Adrenal gland (tissue), 12 donors: Measurements from ENCODE around the gene ROR1. TPM values are rescaled to one million over a fixed set of nuclear protein-coding genes. Genes with fewer than 3 reads are reported as not detected.
"Not testable (repeated sequence)": the region's sequence is repeated elsewhere in the genome, so short reads cannot be mapped to it uniquely, and the experiment has no call there.

ENCODE experiments used
- DNase-seq, 7 donors: peaks; one replicate each; pipeline ENCODE4 v3.0.0-alpha.2; 2019 to 2020
- H3K27ac ChIP-seq, 5 donors: fragments of 200-600 bp; sonication (generic) in 4 of 5; 1 replicate in 3 of 5; 2 replicates in 2 of 5; pipeline versions ENCODE4 v1.5.1 to v1.8.0; 2016 to 2020; ENCODE audit warnings: mild to moderate bottlenecking in 1 of 5
- H3K27me3 ChIP-seq: fragments of 200-600 bp; 2 replicates; pipeline ENCODE4 v1.8.0; 2021
- H3K36me3 ChIP-seq, 2 donors: fragments of 200-600 bp; replicated peaks in 1 of 2; 1 replicate in 1 of 2; 2 replicates in 1 of 2; pipeline versions ENCODE4 v1.5.1 to v1.8.0; 2018 to 2022
- H3K4me1 ChIP-seq, 2 donors: fragments of 200-600 bp; replicated peaks in 1 of 2; 1 replicate in 1 of 2; 2 replicates in 1 of 2; pipeline versions ENCODE4 v1.5.1 to v1.8.0; 2018 to 2021
- H3K4me3 ChIP-seq, 4 donors: fragments of 200-600 bp; sonication (generic) in 3 of 4; one replicate each; pipeline ENCODE4 v1.5.1; 2016 to 2018
- H3K9me3 ChIP-seq, 3 donors: fragments of 200-600 bp; sonication (generic) in 1 of 3; replicated peaks in 1 of 3; 1 replicate in 2 of 3; 2 replicates in 1 of 3; pipeline versions ENCODE4 v1.5.1 to v1.8.0; 2016 to 2021
- POLR2A ChIP-seq, 2 donors: fragments of 450-650 bp; IDR thresholded peaks; one replicate each; pipeline ENCODE4 v1.6.1; 2017; ENCODE audit warnings: antibody characterized with exemption in 2 of 2, mild to moderate bottlenecking in 2 of 2, moderate library complexity in 1 of 2
- WGBS, 4 donors: extraction: QIAGEN DNeasy Blood & Tissue Kit in 2 of 4; methylation state at CpG; one replicate each; pipeline versions ENCODE4 v1.1.5 to v1.1.7; 2013 to 2017; 5-methylcytosine and 5-hydroxymethylcytosine counted together
- intact Hi-C, 2 donors: fragments of 100-400 bp; cut with DNase I; formaldehyde crosslinking; loops; one replicate each; pipeline versions ENCODE4 v1.14.1 to v1.15.0; 2022 to 2023
- polyA plus RNA-seq, 3 donors: library from polyadenylated mRNA; stranded (reverse); fragments of 200-250 nt in 2 of 3; fragments of 350-450 nt in 1 of 3; fragmentation: Illumina TruSeq in 1 of 3; extraction: RNeasy Lipid Tissue Mini Kit (QIAGEN cat#74804) in 1 of 3; gene quantifications; one replicate each; pipeline ENCODE4 v1.2.3, GENCODE V29; 2013 to 2014
- total RNA-seq, 9 donors: library from RNA; depleted of rRNA in 4 of 9; stranded (reverse); fragments of >200 nt in 4 of 9; fragments of 120-200 nt in 1 of 9; fragmentation: NEBNext Ultra II Directional in 1 of 9; extraction: Animal tissue kit (Norgen Biotek cat#: 25700) in 1 of 9; gene quantifications; one replicate each; pipeline versions ENCODE4 v1.1.0 to v1.2.4, GENCODE V29; 2013 to 2023
- TF ChIP-seq, protein P1 (sequence below), 6 experiments: fragments of 450-650 bp in 4 of 6; fragments of 200-600 bp in 2 of 6; sonication (generic) in 1 of 6; IDR thresholded peaks; 1 replicate in 5 of 6; 2 replicates in 1 of 6; pipeline versions ENCODE4 v1.5.1 to v1.8.0; 2016 to 2021; ENCODE audit warnings: antibody characterized with exemption in 6 of 6, mild to moderate bottlenecking in 2 of 6, moderate library complexity in 1 of 6
- donor health status: healthy with polysubstance abuse.
- donor health status: Bipolar disorder and iron deficiency.
- donor health status: DM: yes; HTN: yes; CAD: no.
- donor health status: DM: no; HTN: no; CAD: no.
- donor health status: DM: no; HTN: no; CAD: no.
- donor health status: DM: yes; HTN: yes; CAD: no.

The ROR1 gene
- total and polyA plus RNA-seq, 12 donors = 0.54 to 4.6 (median 2.6) TPM

DNA sequence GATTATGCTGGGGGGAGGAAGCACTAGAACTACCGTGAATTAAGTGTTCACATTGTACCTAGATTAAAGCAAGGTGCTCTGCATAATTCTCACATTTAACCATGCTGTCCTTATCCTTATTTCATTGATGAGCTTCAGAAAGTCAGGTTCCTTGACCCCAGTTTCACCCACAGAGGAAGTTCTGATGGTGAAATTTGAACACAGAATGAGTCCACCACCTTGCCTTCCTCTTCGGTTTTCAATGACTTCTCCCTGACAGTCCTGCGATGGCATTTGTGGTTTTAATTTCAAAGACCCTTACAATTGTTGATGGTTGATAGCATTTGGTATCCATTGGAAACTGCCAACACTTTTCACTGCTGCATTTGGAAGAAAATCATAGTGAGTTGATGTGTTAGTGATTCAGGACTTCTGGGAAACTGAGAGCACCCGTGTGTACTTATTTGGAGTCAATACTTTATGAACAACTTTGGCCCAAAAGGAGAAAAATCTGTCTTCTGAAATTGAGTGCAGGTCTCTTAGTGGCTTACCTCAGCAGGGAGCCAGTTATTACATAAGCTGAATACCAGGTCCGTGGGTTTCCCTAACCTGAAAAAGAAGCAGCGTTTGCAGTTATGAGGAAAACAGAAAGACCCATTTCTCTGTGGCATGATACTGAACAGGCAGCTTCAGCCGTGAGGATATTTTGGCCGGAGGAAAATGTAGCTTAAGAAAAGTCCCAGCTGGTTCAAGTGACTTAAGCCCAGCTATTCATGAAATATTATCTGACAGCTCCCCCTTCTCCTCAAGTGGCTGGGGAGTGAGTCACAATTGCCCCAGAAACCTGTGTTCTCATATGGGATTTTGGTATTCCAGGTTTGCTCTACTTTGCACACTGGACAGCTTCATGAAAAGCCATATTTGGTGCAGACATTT is 47.5 kb downstream of the ROR1 start:
- Histone ChIP-seq H3K4me1 (peaks cover 0 to 11% of the 10 kb centered on the region in 2 donors), H3K36me3 (no peaks in the 10 kb centered on the region), H3K27ac (no peak overlapping the region), H3K27me3 (no peaks in the 10 kb centered on the region), H3K4me3 (no peak overlapping the region), H3K9me3 (no peaks in the 10 kb centered on the region)
- TF ChIP-seq POLR2A (IDR thresholded peaks at IDR 0.05) = no peak
- TF ChIP-seq, protein P1, sequence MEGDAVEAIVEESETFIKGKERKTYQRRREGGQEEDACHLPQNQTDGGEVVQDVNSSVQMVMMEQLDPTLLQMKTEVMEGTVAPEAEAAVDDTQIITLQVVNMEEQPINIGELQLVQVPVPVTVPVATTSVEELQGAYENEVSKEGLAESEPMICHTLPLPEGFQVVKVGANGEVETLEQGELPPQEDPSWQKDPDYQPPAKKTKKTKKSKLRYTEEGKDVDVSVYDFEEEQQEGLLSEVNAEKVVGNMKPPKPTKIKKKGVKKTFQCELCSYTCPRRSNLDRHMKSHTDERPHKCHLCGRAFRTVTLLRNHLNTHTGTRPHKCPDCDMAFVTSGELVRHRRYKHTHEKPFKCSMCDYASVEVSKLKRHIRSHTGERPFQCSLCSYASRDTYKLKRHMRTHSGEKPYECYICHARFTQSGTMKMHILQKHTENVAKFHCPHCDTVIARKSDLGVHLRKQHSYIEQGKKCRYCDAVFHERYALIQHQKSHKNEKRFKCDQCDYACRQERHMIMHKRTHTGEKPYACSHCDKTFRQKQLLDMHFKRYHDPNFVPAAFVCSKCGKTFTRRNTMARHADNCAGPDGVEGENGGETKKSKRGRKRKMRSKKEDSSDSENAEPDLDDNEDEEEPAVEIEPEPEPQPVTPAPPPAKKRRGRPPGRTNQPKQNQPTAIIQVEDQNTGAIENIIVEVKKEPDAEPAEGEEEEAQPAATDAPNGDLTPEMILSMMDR (IDR thresholded peaks at IDR 0.05) = no peak
- peak in 1 of 7 donors; percentile 34 for DNase-seq
- 46 to 58% (median 54%) methylated on average over 8 of the region's 8 CpGs for WGBS, 4 donors
- intact Hi-C loops = no loop called here

DNA sequence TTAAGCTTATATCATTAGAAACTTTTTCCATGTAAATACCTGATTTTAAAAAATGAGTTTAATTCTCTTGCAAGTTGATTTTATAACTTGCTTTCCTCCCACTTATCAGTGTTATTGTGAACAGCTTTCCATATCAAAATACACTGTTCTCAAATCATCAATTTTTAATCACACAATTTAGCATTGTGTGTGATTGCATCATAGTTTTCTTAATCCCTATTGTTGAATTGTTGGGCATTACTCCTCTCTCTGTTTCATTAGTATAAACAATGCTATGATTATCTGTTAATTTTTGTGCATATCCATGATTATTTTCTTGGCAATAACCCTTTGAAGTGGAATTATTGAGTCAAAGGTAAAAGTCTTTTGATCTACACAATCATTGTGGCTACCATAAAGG is 48.7 kb downstream of the ROR1 start:
- no peaks in the 10 kb centered on the region for H3K27me3 ChIP-seq
- no peak for DNase-seq
- intact Hi-C loops = no loop called here
- peaks cover 0 to 7% of the 10 kb centered on the region in 2 donors for H3K4me1 ChIP-seq
- H3K4me3 ChIP-seq = no peak overlapping the region
- no peak overlapping the region for H3K27ac ChIP-seq
- no peaks in the 10 kb centered on the region for H3K36me3 ChIP-seq
- no peak for TF ChIP-seq POLR2A (IDR thresholded peaks at IDR 0.05)
- TF ChIP-seq, protein P1 (IDR thresholded peaks at IDR 0.05) = no peak
- H3K9me3 ChIP-seq = no peaks in the 10 kb centered on the region

DNA sequence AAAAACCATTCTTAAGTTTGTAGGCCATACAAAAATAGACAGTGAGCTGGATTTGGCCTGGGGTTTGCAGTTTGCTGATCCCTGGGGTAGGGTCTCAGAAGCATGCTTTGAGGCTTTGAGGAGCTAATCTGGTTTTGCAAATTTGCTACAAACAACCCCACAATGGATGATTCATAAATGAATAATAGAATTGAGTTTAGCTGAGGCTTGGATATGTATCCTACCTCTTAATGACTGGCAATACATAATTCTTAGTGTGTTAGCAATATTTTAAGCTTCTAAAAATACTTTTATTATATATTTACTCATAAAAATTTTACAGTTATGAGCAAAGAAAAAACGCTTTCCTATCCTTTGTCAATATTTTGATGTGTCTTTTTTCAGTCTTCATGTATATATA is 50.6 kb downstream of the ROR1 start:
- peaks cover 2 to 7% of the 10 kb centered on the region in 2 donors for H3K4me1 ChIP-seq
- H3K27me3 ChIP-seq = no peaks in the 10 kb centered on the region
- H3K4me3 ChIP-seq = no peak overlapping the region
- H3K9me3 ChIP-seq = no peaks in the 10 kb centered on the region
- WGBS, 4 donors = 70 to 88% (median 73%) methylated on average over 1 of the region's 1 CpG
- intact Hi-C loops = no loop called here
- H3K36me3 ChIP-seq = no peaks in the 10 kb centered on the region
- no peak for TF ChIP-seq POLR2A (IDR thresholded peaks at IDR 0.05)
- TF ChIP-seq, protein P1 (IDR thresholded peaks at IDR 0.05) = no peak
- H3K27ac ChIP-seq = no peak overlapping the region
- DNase-seq = no peak

DNA sequence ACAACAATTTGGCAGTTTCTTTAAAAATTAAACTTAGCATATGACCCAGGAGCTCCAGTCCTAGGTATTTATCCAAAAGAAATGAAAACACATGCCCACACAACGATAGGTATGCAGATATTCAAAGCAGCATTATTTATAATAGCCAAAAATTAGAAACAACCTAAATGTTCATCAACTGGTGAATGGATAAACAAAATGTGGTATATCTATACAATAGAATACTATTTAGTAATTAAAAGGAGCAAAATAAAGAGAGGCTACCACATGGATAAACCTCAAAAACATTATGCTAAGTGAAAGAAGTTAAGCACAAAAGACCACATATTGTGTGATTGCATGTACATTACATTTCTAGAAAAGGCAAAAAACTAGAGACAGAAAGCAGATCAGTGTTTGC is 51.3 kb downstream of the ROR1 start:
- H3K4me1 ChIP-seq = peaks cover 7 to 9% of the 10 kb centered on the region in 2 donors
- WGBS, 4 donors = 89 to 96% (median 92%) methylated on average over 1 of the region's 1 CpG
- no peak for DNase-seq
- no peaks in the 10 kb centered on the region for H3K9me3 ChIP-seq
- H3K27me3 ChIP-seq = no peaks in the 10 kb centered on the region
- H3K27ac ChIP-seq = no peak overlapping the region
- intact Hi-C loops = no loop called here
- TF ChIP-seq, protein P1 (IDR thresholded peaks at IDR 0.05) = no peak
- TF ChIP-seq POLR2A (IDR thresholded peaks at IDR 0.05) = no peak
- H3K36me3 ChIP-seq = no peaks in the 10 kb centered on the region
- H3K4me3 ChIP-seq = no peak overlapping the region

DNA sequence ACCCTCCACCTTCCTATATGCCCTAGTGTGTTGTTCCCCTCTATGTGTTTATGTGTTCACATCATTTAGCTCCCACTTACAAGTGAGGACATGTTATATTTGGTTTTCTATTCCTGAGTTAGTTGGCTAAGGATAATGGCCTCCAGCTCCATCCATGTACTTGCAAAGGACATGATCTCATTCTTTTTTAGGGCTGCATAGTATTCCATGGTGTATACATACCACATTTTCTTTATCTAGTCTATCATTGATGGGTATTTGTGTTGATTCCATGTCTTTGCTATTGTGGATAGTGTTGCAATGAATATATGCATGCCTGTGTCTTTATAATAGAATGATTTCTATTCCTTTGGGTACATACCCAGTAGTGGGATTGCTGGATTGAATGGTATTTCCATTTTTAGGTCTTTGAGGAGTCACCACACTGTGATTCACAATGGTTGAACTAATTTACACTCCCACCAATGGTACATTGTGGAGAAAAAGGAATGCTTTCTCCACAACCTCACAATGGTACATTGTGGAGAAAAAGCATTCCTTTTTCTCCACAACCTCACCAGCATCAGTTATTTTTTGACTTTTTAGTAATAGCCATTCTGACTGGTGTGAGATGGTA is 52.5 kb downstream of the ROR1 start:
- H3K27ac ChIP-seq, DNase-seq, H3K4me1 ChIP-seq, intact Hi-C loops, H3K4me3 ChIP-seq, H3K27me3 ChIP-seq, H3K9me3 ChIP-seq, H3K36me3 ChIP-seq: not testable (repeated sequence)
